Cardiac fibroblast (primary cell): ENCODE measurements around the gene CEP295NL.
"Not testable (repeated sequence)": the region's sequence is repeated elsewhere in the genome, so short reads cannot be mapped to it uniquely, and the experiment has no call there.

Source experiments
- DNase-seq, 2 donors: peaks; one replicate each; pipeline versions ENCODE4 v3.0.0 to v3.0.0-alpha.2; 2010; ENCODE audit warnings: low read depth in 2 of 2
- H3K4me3 ChIP-seq, 2 donors: replicated peaks in 1 of 2; 1 replicate in 1 of 2; 2 replicates in 1 of 2; pipeline ENCODE4 v1.5.1; 2011; ENCODE audit warnings: low read depth in 2 of 2, low read length in 2 of 2, mild to moderate bottlenecking in 2 of 2, moderate library complexity in 1 of 2
- CTCF ChIP-seq: IDR thresholded peaks from one replicate; pipeline ENCODE4 v1.5.1; 2011; ENCODE audit warnings: low read depth, mild to moderate bottlenecking, low read length, inconsistent platforms

The CEP295NL gene

GRCh38 chr17:78946131-78946530 is 43.1 kb upstream of the CEP295NL start:
- H3K4me3 ChIP-seq, result no peak overlapping the region
- TF ChIP-seq CTCF, result no peak

GRCh38 chr17:78945455-78945854 is 42.5 kb upstream of the CEP295NL start:
- not testable (repeated sequence) for H3K4me3 ChIP-seq, DNase-seq

More at GRCh38 chr17:78946131-78946530, 43.1 kb upstream of the CEP295NL start:
- DNase-seq, result no peak

- no peak overlapping the region for H3K4me3 ChIP-seq
- no peak for DNase-seq
- no peak for TF ChIP-seq CTCF
Measured at GRCh38 chr17:78944956-78945355, 42.0 kb upstream of the CEP295NL start.

GRCh38 chr17:78944026-78944425 is 41.0 kb upstream of the CEP295NL start:
- H3K4me3 ChIP-seq, result no peak overlapping the region
- no peak for TF ChIP-seq CTCF
- DNase-seq, result no peak

GRCh38 chr17:78940708-78941107 is 37.7 kb upstream of the CEP295NL start:
- H3K4me3 ChIP-seq, result no peak overlapping the region
- DNase-seq, result peak in 1 of 2 donors; percentile 37
- no peak for TF ChIP-seq CTCF

GRCh38 chr17:78940258-78940657 is 37.3 kb upstream of the CEP295NL start:
- no peak for DNase-seq
- no peak overlapping the region for H3K4me3 ChIP-seq
- TF ChIP-seq CTCF, result no peak

GRCh38 chr17:78939615-78940014 is 36.6 kb upstream of the CEP295NL start:
- no peak overlapping the region for H3K4me3 ChIP-seq
- peak; percentile 51 to 54 for DNase-seq
- TF ChIP-seq CTCF, result no peak
